ENCODE measurements around the gene NPC2. TPM values are rescaled to one million over a fixed set of nuclear protein-coding genes. Genes with fewer than 3 reads are reported as not detected.
A peak's percentile ranks its signal among the peaks of the same experiment; 100 is the strongest.

The NPC2 gene
- total RNA-seq, 4 donors from 2014 or later, result 174 to 331 (median 251) TPM

- no peak for DNase-seq
- peaks cover 0 to 29% (median 4%) of the 10 kb centered on the region in 3 donors for H3K4me1 ChIP-seq
Observed at GRCh38 chr14:74486164-74486563, 6.9 kb downstream of the NPC2 start.

GRCh38 chr14:74483321-74483720 lies 9.8 kb downstream of the NPC2 start:
- Histone ChIP-seq H3K4me1 (peaks cover 0 to under 1% (median 0%) of the 10 kb centered on the region in 3 donors), H3K27ac (no peak overlapping the region), H3K36me3 (peaks cover 0 to 81% (median 44%) of the 10 kb centered on the region in 3 donors), H3K9me3 (no peaks in the 10 kb centered on the region), H3K27me3 (no peaks in the 10 kb centered on the region), H3K4me3 (no peak overlapping the region)
- TF ChIP-seq CTCF (IDR thresholded peaks at IDR 0.05) (no peak), POLR2A (IDR thresholded peaks at IDR 0.05) (no peak)
- DNase-seq, result no peak
- intact Hi-C loops (cut with DNase I), result no loop called here

More at GRCh38 chr14:74486164-74486563, 6.9 kb downstream of the NPC2 start:
- H3K27me3 ChIP-seq, result no peaks in the 10 kb centered on the region
- H3K4me3 ChIP-seq, result no peak overlapping the region
- no peaks in the 10 kb centered on the region for H3K9me3 ChIP-seq
- no peak overlapping the region for H3K27ac ChIP-seq
- H3K36me3 ChIP-seq, result peaks cover 0 to 52% (median 23%) of the 10 kb centered on the region in 3 donors
- 94 to 97% methylated on average over 3 of the region's 3 CpGs for WGBS, 2 donors
- intact Hi-C loops (cut with DNase I), result no loop called here
- TF ChIP-seq CTCF (IDR thresholded peaks at IDR 0.05), result no peak
- TF ChIP-seq POLR2A (IDR thresholded peaks at IDR 0.05), result no peak

GRCh38 chr14:74482571-74482970 lies 10.5 kb downstream of the NPC2 start:
- Histone ChIP-seq H3K9me3 (no peaks in the 10 kb centered on the region), H3K36me3 (peaks cover 0 to 87% (median 44%) of the 10 kb centered on the region in 3 donors), H3K4me3 (no peak overlapping the region), H3K27me3 (no peaks in the 10 kb centered on the region), H3K27ac (no peak overlapping the region), H3K4me1 (no peaks in the 10 kb centered on the region)
- intact Hi-C loops (cut with DNase I), result no loop called here
- TF ChIP-seq POLR2A (IDR thresholded peaks at IDR 0.05), result no peak
- DNase-seq, result no peak
- WGBS, 2 donors, result 82 to 90% methylated on average over 3 of the region's 3 CpGs

- DNase-seq, result no peak
- no peaks in the 10 kb centered on the region for H3K9me3 ChIP-seq
- no peaks in the 10 kb centered on the region for H3K4me1 ChIP-seq
- intact Hi-C loops (cut with DNase I), result no loop called here
- 84 to 87% methylated on average over 4 of the region's 4 CpGs for WGBS, 2 donors
- peaks cover 0 to 96% (median 44%) of the 10 kb centered on the region in 3 donors for H3K36me3 ChIP-seq
- H3K4me3 ChIP-seq, result no peak overlapping the region
- no peak for TF ChIP-seq CTCF (IDR thresholded peaks at IDR 0.05)
- TF ChIP-seq POLR2A (IDR thresholded peaks at IDR 0.05), result no peak
- no peaks in the 10 kb centered on the region for H3K27me3 ChIP-seq
- no peak overlapping the region for H3K27ac ChIP-seq
Observed at GRCh38 chr14:74480046-74480445, 13.1 kb downstream of the NPC2 start.

GRCh38 chr14:74478996-74479635 lies 14.0 kb downstream of the NPC2 start:
- Histone ChIP-seq H3K27me3 (no peaks in the 10 kb centered on the region), H3K4me1 (no peaks in the 10 kb centered on the region), H3K36me3 (peaks cover 0 to 96% (median 38%) of the 10 kb centered on the region in 3 donors), H3K4me3 (no peak overlapping the region), H3K27ac (no peak overlapping the region), H3K9me3 (no peaks in the 10 kb centered on the region)
- TF ChIP-seq POLR2A (IDR thresholded peaks at IDR 0.05) (no peak), CTCF (IDR thresholded peaks at IDR 0.05) (peak; percentile 28 to 62 (median 42))
- intact Hi-C loops (cut with DNase I), result loop anchor here (10.0 kb wide), 1 partner anchor 124 kb away; no protein-coding TSS in a partner anchor
- DNase-seq, result no peak
- 92 to 95% methylated on average over 2 of the region's 2 CpGs for WGBS, 2 donors
